GM21619 (cell line): ENCODE data around the gene SWI5.
"Not testable (repeated sequence)": the region's sequence is repeated elsewhere in the genome, so short reads cannot be mapped to it uniquely, and the experiment has no call there.

Experiments used
- ATAC-seq: cut with Tn5 transposase; IDR thresholded peaks from one replicate; pipeline ENCODE4 v1.9.1; 2021; ENCODE audit not compliant: unreplicated experiment

Gene SWI5

GRCh38 chr9:128276574-128277270 lies 646 bp downstream of the SWI5 start:
- ATAC-seq = no peak

- ATAC-seq = not testable (repeated sequence)
These were observed 3.3 kb downstream of the SWI5 start for GRCh38 chr9:128279088-128280073.

GRCh38 chr9:128280084-128280622 lies 4.1 kb downstream of the SWI5 start:
- no peak for ATAC-seq

- no peak for ATAC-seq
These were observed 6.4 kb downstream of the SWI5 start for GRCh38 chr9:128282500-128282899.

- no peak for ATAC-seq
These were observed 9.1 kb downstream of the SWI5 start for GRCh38 chr9:128285033-128285784.

- ATAC-seq = no peak
These were observed 10.4 kb downstream of the SWI5 start for GRCh38 chr9:128286440-128286839.

GRCh38 chr9:128288273-128289004 lies 12.4 kb downstream of the SWI5 start:
- ATAC-seq = no peak

- ATAC-seq = no peak
These were observed 15.9 kb downstream of the SWI5 start for GRCh38 chr9:128292009-128292408.

GRCh38 chr9:128293091-128293490 lies 17.0 kb downstream of the SWI5 start:
- no peak for ATAC-seq

- no peak for ATAC-seq
These were observed 18.1 kb downstream of the SWI5 start for GRCh38 chr9:128294142-128294541.

- no peak for ATAC-seq
These were observed 20.5 kb downstream of the SWI5 start for GRCh38 chr9:128296340-128297220.

- no peak for ATAC-seq
These were observed 21.2 kb downstream of the SWI5 start for GRCh38 chr9:128297221-128297773.

GRCh38 chr9:128298535-128299482 lies 22.7 kb downstream of the SWI5 start:
- ATAC-seq = no peak

- no peak for ATAC-seq
These were observed 28.3 kb downstream of the SWI5 start for GRCh38 chr9:128304136-128304970.

- no peak for ATAC-seq
These were observed 28.9 kb downstream of the SWI5 start for GRCh38 chr9:128304971-128305288.

GRCh38 chr9:128309551-128309950 lies 33.5 kb downstream of the SWI5 start:
- no peak for ATAC-seq

GRCh38 chr9:128310461-128310860 lies 34.4 kb downstream of the SWI5 start:
- no peak for ATAC-seq
